Measurements from ENCODE around the gene OIP5.
"Not testable (repeated sequence)": the region's sequence is repeated elsewhere in the genome, so short reads cannot be mapped to it uniquely, and the experiment has no call there.

OIP5 gene

DNA sequence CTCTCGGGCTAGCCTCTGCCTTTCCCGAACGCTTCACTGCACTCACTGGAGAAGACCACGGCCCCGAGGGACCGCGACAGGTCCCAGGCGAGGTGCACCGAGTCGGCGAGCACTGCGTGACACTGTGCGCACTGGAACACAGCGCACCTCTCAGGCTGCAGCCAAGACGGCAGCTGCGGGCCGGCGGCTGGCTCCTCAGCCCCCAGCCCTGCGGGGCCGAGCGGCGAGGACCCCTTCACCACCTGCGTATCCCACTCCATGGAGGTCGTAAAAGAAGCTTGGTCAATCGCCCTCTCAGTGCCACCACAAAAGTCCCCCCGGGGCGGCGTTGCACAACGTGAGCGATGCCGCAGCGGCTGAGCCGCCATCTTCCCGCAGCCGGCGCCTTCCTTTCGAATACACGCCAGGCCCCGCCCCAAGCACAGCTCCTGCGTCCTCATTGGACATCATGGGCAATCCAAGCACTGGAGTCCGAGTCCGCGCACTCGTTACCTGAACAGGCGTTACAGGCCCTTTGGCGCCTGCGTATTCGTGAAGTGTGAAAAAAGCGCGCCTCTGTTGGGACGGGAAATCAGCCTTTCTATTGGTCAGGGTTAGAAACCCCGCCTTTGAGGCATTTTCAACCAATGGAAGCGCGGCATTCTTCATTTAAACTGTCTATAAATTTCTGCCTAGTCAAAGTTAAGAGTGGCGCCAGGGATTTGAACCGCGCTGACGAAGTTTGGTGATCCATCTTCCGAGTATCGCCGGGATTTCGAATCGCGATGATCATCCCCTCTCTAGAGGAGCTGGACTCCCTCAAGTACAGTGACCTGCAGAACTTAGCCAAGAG is at the start of gene OIP5, which contains the start of gene NUSAP1:
TSS of gene OIP5 (minus strand) at position 398 of the 832 bp plus-strand sequence. CDS start at position 368, 30 bp downstream.
TSS of gene NUSAP1 (plus strand) at position 688 of the 832 bp plus-strand sequence. CDS start at position 765, 77 bp downstream.
- peak; percentile 87 to 96 (median 92) for DNase-seq

DNA sequence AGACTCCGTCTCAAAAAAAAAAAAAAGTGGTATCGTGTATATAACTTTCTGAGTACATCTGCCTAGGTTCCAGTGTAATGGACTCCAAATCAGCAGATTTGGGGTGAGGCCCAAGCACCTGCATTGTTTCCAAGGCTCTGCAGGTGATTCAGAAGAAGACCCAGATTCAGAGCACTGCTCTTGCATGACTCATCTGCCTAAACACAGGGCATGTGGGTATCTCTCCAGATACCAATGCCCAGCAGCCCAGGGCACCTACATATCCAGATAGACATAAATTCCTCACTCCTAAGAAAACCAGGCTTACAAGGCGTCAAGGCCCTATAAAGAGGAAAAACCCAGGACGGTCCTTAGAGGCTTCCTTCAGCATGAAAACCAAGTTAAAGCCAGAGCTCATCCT is 45.6 kb upstream of the OIP5 start:
- no peak for DNase-seq

DNA sequence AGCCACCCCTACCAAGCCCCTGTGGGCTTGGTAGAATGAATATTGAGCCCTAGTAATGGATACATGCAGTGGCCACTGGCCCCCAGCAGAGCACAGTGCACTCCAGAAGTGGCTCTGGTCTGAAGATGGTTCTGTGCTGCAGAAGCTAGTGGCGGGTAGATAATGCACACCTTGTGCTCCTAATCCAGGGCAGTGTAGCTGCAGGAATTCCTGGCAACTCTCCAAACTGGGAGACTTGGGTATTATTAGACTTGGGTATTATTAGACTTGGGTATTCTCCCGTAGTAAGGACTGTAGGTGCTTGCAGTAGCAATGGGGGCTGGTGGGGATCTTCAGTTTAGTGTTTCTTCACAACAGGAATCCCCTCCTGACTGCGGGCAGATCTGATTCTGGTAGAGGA is 35.0 kb upstream of the OIP5 start:
- no peak for DNase-seq

DNA sequence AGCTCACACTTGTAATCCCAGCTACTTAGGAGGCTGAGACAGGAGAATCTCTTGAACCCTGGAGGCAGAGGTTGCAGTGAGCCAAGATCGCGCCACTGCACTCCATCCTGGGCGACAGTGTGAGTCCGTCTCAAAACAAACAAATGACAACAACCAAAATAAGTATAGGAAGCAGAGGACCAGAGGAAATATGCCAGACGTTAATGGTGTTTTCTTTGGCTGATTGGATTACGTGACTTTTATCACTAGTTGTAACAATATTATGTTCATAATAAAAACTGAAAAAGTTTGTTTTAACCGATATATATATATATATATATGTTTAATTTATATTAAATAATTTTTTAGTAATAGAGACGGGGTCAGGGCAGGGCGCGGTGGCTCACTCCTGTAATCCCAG is 22.0 kb upstream of the OIP5 start:
- no peak for DNase-seq

DNA sequence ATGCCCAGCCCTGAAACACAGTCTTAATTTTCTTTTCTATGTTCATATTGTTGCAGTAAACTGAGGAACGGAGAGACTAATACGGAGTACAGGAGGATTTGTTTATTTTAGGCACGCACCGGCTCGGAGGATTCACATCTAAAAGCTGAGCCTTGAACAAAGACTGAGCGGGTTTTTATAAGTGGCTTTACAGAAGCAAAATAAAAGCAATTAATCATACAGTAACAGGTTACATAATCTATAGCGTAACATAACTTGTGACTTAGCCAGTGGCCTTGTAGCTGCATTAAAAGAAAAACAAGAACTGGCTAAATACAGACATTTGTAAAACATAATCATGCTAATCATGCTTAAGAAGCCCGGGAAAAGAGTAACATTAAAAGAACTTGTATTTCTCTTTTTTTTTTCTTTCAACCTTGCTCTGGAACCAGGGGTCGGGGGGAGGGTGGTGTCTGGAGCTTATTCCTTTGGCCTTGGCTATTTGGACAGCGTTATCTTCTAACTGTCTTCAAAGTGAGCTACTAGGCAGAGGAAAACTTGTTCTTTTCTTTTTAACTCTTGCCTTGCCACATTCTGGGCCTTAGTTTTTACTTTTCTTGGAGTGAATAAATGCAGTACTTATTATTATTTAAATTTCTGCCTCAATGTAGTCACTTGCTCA is 17.8 kb upstream of the OIP5 start:
- DNase-seq = no peak

DNA sequence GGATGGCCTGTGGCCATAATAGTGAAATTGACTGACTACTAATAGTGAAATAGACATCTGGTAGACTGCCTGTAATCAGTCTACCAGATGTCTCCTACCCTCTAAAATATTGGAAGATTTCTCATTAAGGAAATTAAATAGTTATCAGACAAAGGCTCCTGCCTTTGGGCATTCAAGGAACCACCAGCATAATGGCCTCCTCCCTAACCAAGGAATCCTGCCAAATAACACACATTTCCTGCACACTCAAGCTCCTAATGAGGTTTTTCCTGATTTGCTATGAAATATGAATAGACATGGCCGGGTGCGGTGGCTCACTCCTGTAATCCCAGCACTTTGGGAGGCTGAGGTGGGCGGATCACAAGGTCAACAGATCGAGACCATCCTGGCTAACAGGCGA is 14.8 kb upstream of the OIP5 start:
- no peak for DNase-seq

DNA sequence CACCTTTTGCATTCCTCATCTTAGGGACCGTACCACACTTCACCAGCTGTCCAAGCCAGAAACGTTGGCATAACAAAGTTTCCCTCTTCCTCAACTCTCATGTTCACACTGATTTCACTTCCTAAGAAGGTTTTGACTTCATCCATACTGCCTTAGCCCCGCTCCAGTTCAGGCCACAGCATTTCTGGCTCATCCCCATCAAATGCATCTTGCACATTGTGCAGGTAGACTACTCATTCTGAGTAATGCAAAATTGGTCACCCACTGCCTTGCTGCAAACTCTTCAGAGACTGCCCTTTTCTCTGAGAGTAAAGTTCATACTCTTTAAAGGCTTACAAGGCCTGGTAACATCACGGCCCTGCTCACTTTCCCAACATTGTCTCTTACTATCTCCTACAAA is 9.1 kb upstream of the OIP5 start:
- no peak for DNase-seq

DNA sequence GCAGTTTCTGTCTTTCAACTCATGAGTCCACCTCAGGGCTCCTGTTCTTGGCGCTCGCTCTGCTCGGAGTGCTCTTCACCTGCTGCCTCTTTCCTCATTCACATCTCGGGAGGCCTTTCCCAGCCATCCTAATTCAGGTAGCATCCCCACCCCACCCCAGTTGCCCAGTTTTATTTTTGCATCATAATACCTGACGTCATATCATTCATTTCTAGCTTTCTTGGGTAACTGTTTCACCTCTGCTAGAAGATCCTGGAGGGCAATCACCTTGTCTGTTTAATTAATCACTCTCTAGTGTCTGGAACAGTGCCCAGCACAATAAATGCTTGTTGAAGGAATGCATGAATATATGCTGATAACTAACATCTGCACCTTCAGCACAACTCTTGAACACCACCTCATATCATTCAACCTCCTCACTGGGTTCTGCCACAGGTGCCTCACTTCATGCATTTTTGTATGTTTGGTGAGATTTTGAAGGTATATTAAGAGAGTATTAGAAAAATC is 7.9 kb upstream of the OIP5 start:
- DNase-seq = no peak

DNA sequence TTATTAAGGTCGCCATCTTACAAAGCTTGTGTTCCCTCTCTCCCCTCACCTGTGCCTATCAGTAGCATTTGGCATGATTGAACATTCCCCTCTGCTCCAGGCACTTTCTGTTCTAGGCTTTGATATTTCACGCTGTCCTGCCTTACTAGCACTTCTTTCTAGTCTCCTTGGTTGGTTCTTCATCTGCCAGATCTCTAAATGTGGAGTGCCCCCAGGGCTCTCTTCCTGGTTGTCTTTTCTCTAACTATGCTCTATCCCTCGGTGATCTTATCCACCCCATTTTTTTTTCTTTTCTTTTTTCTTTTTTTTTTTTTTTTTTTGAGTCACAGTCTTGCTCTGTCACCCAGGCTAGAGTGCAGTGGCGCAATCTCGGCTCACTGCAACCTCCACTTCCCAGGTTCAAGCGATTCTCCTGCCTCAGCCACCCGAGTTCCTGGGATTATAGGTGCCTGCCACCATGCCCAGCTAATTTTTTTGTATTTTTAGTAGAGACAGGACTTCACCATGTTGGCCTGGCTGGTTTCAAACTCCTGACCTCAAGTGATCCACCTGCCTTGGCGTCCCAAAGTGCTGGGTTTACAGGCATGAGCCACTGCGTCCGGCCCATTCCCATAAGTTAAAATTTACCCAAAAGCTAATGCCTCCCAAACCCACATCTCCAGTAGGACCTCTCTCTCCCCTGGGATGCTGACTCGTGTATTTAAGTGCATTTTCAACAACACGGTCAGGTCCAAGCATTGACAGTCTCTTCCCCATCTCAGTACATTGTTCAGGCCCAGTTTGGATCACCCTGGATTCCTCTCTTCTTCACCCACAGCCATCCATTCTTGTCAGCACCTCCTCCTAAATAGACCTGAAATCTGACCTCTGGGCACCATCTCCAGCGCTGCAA is 5.5 kb upstream of the OIP5 start:
- DNase-seq = no peak

DNA sequence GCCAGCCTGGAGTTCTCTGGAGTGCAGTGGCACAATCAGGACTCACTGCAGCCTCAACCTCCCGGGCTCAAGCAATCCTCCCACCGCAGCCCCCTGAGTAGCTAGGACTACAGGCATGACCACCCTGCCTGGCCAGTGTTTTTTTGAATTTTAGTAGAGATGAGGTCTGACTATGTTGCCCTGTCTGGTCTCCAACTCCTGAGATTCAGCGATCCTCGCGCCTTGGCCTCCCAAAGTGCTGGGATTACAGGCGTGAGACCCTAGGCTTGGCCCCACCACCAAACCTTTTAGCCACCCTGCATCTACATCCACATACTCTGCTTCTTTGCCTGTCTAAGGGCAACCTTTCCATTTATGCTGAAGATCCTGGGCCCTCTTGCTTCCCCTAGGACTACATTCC is 4.7 kb upstream of the OIP5 start:
- DNase-seq = no peak

DNA sequence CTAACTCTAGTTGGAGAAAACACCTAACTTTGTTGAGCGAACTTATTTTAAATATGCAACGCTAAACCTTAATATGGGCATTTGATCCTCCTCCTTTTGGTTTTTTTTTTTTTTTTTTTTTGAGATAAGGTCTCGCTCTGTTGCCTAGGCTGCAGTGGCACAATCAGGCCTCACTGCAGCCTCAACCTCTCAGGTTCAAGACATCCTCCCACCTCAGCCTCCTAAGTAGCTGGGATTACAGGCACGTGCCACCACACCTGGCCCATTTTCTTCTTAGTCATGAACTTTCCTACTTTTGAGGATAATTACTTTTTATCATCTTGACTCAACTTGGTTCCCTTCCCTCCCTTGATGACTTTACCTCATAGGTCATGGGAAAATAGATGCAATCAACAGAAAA is 4.2 kb upstream of the OIP5 start:
- DNase-seq = no peak

DNA sequence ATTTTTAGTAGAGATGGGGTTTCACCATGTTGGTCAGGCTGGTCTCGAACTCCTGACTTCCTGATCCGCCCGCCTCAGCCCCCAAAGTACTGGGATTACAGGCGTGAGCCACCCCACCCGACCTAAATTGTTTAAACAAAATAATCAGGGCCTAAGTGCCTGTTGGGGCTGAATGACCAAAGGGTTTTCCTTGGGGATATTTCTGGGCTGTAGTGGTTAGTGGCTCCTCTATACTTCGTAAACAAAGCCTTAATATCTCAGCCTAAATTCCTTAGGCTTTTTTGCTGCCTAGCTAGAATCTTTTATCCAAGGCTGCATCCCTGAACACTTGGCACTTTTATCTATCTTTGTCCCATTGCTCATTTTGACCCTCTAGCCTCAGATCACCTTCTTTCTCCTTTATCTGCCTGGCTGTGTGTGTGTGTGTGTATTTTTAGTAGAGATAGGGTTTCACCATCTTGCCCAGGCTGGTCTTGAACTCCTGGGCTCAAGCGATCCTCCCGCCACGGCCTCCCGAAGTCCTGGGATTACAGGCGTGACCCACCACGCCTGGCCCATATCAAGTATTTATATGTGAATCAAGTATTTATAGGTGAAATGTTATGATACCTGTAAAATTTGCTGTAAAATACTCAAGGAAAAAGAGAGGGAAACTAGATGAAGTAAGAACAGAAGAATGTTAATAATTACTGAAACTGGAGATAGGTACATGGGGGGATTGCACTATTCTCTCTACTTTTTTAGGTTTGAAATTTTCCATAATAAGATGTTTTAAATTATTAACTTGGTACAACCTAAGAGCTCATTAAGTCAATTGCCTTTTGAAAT is 2.1 kb upstream of the OIP5 start:
- DNase-seq = no peak

DNA sequence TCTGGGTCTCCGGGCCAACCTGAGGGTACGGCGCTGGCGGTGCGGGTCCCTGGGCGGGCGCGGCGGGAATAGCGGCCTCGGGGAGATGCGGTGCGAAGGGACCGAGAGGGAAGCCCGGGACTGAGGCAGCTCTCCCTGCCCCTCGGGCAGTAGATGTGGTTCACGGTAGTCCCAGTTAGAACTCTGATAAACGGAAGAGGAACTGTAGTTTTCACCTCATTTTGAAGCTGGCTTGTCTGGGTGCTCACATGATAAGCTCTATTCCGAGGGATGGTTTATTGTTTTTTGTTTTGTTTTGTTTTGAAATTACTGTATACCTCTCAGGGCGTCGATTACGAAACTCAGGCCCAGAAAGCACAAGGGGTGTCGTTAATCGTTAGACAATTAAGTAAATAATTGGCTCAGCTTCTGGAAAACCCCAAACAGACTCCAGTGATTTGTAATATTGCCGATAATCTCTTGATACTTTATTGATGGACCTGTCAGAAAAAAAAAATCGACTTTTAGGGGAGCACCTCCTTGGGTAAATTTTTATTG is 703 bp upstream of the OIP5 start:
- DNase-seq = no peak

DNA sequence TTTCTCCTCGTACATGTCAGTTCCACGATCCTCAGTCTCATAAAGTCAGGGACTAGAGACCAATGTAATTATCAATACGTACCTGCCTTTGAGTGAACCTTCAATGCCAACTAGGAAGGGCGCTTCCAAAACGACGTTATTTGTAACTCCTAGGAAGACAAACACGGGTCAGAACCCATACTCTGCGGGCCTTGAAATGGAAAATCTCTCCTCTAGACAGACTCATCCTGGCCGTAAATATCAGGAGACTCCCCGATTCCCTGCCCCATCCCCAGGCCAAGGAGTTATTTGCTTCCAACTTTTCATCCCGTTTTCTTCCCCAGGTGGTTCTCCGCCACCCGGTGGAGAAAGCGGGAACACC is 578 bp downstream of the OIP5 start:
- no peak for DNase-seq

DNA sequence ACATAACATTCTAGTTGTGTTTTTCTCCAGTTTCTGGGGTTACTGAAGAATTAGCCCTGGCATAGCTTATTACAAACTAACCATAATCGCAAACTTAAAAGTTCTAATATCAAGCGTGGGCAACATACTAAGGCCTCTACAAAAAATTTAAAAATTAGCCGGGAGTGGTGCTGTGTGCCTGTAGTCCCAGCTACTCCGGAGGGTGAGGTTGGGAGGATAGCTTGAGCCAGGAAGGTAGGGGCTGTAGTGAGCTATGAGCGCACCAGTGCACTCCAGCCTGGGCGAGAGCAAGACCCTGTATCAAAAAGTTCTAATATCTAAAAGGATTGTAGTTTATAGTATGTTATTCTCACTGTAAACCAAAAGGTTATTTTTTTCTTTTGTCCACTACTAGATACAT is 1.1 kb downstream of the OIP5 start:
- no peak for DNase-seq

DNA sequence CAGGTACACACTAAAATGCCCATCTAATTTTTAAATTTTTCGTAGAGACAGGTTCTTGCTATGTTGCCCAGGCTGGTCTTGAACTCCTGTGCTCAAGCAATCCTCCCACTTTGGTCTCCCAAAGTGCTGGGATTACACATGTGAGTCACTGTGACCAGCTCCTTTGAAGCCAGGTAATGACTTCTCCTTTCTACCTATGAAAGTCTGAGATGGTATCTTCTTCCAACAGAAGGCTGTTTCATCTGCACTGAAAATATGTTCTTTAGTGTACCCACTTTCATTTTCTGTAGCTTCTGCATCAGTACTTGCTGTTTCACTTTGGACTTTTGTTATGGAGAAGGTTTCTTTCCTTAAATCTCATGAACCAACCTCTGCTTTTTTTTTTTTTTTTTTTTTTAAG is 8.8 kb downstream of the OIP5 start:
- DNase-seq = no peak

DNA sequence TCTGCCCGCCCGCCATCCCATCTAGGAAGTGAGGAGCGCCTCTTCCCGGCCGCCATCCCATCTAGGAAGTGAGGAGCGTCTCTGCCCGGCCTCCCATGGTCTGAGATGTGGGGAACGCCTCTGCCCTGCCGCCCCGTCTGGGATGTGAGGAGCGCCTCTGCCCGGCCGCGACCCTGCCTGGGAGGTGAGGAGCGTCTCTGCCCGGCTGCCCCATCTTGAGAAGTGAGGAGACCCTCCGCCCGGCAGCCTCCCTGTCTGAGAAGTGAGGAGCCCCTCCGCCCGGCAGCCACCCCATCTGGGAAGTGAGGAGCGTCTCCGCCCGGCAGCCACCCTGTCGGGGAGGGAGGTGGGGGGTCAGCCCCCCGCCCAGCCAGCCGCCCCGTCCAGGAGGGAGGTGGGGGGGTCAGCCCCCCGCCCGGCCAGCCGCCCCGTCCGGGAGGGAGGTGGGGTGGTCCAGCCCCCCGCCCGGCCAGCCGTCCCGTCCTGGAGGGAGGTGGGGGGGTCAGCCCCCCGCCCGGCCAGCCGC is 11.5 kb downstream of the OIP5 start:
- not testable (repeated sequence) for DNase-seq

DNA sequence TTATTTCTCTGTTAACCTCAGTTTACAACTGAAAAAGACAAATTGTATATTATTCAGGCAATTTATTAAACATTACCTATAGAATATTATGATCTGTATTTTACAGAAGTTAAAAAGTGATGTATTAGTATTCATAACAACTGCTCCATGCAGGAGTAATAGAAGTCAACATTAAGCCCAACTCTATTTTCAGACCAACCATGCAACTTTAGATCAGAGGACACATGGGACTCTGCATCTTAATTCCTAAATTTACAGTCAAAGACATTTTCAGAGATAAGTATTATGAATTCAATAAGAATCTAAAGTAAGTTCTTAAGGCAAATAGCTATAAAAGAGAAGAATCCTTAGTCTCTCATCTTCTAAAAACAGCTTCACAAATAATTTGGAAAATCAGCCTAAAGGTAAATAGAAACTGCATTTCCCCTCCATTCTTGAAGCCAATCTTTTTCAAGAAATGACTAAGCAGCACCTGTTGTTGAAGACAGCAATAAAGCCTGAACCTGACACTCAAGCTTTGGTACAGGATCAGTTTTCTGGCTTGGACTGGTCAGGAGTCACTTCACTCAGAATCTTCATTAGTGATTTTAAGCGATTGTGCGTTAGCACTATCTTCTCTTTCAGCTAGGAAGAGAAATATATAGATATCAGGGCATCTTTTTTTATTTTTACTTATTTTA is 23.0 kb downstream of the OIP5 start:
- DNase-seq = no peak

DNA sequence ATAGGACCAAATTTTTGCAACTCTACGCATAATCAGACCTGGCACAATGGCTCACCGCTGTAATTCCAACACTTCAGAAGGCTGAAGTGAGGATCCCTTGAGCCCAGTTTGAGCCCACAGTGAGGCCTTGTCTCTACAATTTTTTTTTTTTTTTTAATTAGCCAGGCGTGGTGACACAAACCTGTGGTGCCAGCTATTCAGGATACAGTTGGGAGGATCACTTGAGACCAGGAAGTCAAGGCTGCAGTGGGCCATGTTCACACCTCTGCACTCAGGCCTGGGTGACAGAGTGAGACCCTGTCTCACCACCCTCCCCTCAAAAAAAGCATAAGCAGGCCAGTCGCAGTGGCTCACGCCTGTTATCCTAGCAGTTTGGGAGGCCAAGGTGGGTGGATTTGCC is 24.7 kb downstream of the OIP5 start:
- DNase-seq = no peak

DNA sequence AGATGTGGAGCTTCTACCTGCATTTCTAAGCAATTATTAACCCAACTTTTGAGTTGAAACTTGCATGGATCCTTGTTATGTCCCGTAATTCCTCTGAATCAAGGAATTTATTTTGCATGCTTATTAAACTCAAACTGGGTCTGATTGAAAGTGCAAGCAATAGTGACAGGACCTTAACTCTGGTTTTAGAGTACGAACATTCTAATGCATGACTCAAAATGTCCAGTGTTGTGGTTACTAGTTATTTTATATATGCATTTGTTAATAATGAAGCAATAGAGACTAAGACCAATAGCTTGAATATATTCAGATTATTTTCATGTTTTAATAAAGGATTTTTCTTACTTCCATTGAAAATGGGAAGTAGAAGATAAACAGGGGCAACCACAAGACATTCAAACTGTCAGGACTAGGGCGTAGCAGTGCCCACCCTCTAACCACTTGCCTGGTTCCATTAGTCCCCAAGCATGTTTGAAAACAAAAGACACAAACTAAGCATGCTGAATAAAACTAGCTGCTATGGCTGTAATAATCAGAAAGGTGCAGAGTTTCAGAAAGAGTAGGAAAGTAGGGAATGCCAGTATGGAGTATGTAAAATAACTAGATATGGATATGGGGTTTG is 28.1 kb downstream of the OIP5 start:
- DNase-seq = no peak

DNA sequence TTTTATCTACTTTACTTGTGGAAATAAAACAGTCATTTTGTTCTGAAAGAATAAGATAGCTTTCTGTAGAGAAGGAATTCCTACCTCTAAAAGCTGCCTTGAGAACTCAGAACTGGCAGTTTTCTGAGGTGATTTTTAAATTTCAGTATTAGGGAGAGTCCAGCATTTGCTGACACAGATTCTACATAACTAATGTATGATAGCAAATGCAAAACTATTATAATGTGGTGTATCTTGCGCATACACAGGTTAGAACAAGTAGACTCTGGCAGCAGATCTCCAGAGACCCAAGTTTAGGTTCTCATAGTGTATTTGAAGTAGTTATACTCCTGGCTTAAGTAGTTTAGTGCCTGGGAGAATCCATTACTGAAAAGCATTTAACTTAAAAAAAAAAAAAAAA is 30.8 kb downstream of the OIP5 start:
- no peak for DNase-seq
